Omental fat pad (tissue), 4 donors: ENCODE measurements around the gene SEMA6C. TPM values are rescaled to one million over a fixed set of nuclear protein-coding genes. Genes with fewer than 3 reads are reported as not detected.
A peak's percentile ranks its signal among the peaks of the same experiment; 100 is the strongest.

Experiments
- ATAC-seq: fragments of 150-250 bp; one replicate; pipeline ENCODE4 v1.9.1; 2016; ENCODE audit warnings: mild to moderate bottlenecking, moderate library complexity; ENCODE audit not compliant: low FRiP score
- DNase-seq: peaks from one replicate; pipeline ENCODE4 v3.0.0-alpha.2; 2019; ENCODE audit warnings: low spot score
- total RNA-seq, 4 donors: library from RNA; depleted of rRNA; stranded (reverse); fragments of >200 nt; gene quantifications; one replicate each; pipeline ENCODE4 v1.1.0, GENCODE V29; 2016
- TF ChIP-seq, protein P1 (sequence below), 3 donors: fragments of 450-650 bp; IDR thresholded peaks; one replicate each; pipeline ENCODE4 v1.5.1; 2016 to 2017; ENCODE audit warnings: antibody characterized with exemption in 3 of 3, mild to moderate bottlenecking in 3 of 3, moderate library complexity in 2 of 3

Gene SEMA6C
- total RNA-seq, 4 donors from 2014 or later = 2.6 to 25.5 (median 4.1) TPM

DNA sequence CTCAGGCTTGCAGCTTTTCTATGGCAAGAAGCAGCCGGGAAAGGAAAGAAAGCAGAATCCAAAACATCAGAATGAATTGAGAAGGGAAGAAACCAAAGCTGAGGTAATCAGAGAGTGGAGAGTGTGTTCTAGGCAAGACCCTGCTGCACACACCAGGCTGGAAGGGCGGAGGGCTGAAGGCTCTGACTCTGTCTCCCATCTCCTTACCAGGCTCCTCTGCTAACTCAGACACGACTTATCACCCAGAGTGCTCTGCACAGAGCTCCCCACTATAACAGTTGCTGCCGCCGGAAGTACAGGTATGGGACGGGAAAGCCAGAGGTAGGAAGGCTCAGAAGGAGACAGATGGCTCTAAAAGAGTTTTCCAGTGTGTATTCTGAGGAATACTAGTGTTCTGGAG lies 20.7 kb upstream of the SEMA6C start:
- DNase-seq (no peak), ATAC-seq (no peak)
- TF ChIP-seq, protein P1, sequence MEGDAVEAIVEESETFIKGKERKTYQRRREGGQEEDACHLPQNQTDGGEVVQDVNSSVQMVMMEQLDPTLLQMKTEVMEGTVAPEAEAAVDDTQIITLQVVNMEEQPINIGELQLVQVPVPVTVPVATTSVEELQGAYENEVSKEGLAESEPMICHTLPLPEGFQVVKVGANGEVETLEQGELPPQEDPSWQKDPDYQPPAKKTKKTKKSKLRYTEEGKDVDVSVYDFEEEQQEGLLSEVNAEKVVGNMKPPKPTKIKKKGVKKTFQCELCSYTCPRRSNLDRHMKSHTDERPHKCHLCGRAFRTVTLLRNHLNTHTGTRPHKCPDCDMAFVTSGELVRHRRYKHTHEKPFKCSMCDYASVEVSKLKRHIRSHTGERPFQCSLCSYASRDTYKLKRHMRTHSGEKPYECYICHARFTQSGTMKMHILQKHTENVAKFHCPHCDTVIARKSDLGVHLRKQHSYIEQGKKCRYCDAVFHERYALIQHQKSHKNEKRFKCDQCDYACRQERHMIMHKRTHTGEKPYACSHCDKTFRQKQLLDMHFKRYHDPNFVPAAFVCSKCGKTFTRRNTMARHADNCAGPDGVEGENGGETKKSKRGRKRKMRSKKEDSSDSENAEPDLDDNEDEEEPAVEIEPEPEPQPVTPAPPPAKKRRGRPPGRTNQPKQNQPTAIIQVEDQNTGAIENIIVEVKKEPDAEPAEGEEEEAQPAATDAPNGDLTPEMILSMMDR (IDR thresholded peaks at IDR 0.05) = no peak

DNA sequence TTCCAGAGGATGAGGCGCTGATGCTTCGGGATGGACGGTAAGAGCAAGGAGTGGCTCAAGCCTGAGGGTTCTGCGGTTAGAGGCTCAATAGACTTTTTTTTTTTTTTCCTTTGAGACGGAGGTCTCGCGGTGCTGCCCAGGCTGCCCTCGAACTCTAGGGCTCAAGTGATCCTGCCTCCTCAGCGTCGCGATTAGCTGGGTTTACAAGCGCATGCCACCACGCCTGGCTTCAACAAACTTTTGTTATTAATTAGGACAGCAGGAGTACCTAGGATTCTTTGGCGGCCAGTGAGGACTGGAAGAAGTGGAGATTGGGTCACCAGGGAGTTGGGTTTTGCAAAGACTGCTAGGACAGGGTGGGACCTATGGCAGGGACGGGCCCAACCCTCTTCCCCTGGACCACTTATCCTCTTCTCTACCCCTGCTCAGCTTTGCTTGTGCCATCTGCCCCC lies 20.1 kb upstream of the SEMA6C start:
- no peak for ATAC-seq
- TF ChIP-seq, protein P1 (IDR thresholded peaks at IDR 0.05) = no peak
- no peak for DNase-seq

DNA sequence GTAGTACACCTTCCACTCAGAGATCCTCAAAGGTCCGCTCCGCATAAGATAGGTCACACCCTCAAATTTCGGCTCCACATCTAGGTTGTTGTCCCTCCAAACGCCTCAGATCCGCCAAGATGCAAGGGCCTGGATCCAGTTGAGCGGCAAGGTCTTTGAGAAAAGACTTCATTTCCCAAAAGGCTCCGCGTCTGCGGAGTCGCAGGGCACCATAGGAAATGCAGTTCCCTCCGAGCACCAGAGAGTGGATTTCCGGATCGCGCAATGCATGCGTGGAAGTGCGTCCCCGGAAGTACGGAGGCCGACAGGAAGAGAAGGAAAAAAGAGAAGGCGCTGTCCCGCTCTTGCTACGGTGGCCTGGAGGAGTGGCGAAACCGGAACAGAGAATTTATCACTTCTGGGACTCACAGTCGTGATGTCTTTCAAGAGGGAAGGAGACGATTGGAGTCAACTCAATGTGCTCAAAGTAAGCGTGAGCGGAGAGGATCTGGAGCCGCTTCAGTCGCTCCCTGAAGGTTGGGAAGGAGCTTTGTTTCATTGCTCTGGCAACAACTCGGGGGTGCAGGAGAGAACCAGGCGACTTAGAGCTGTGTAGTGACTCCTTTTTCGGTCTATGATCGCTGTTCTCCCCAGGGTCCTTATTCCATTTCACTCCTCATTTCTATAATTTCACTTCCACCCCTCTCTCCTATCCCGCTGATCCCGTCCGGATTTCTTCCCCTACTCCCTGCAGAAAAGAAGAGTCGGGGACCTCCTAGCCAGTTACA lies 19.5 kb upstream of the SEMA6C start, which contains the start of the genes LYSMD1 and SCNM1:
TSS of gene LYSMD1 (minus strand) at position 165 of the 767 bp plus-strand sequence. CDS start 644 bp downstream, outside the sequence.
TSS of gene SCNM1 (plus strand) at position 407 of the 767 bp plus-strand sequence. CDS start at position 416, 9 bp downstream.
- ATAC-seq (peak; percentile 91), DNase-seq (peak; percentile 91)
- TF ChIP-seq, protein P1 (IDR thresholded peaks at IDR 0.05) = no peak

DNA sequence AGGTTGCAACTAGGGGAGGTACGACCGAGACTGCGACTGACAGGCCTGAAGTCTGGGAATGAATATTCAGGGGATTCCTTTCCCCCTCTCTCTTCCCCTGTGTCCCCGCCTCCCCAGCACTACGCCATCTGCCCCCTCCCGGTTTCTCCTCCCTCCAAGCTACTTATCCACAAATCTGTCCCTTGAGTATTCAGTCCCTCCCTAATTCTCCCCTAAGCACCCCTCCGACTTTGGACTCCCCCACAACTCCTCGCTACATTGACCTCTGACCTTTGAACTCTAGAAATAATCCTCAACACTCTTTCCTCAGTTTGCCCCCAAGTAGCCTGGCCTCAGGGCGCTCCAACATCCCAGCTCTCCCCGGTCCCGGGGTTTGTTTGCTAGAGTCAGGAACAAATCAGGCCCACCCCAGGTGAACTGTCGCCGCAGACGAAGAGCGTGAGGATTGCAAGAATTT lies 18.9 kb upstream of the SEMA6C start:
- peak; percentile 24 for ATAC-seq
- TF ChIP-seq, protein P1 (IDR thresholded peaks at IDR 0.05) = no peak

DNA sequence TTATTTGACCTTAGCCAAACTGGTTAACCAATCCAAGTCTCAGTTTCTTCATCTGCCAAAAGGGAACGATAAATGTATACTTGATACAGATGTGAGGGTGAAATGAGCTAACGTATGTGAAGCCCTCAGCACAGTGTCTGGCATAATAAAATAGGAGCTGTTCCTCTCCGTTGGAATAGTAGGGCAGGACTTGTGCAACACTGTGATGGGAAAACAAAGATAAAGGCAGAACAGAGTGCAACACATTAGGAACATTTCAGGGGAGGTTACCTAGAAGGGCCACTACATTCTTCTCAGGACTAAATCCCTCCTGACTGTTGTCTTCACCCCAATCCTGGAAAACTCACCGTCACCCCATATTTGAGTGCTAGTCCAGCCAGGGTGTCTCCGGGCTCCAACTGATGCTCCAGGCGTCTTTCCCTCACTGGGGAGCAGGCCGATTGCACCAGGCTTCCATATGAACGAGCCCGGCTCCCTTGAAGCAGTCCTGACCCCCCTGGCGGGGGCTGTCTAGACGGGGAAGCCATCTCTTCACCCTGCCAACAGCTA lies 18.4 kb upstream of the SEMA6C start:
- ATAC-seq = no peak
- TF ChIP-seq, protein P1 (IDR thresholded peaks at IDR 0.05) = no peak
- no peak for DNase-seq

More for the DNA sequence above, 18.9 kb upstream of the SEMA6C start:
- DNase-seq = no peak

DNA sequence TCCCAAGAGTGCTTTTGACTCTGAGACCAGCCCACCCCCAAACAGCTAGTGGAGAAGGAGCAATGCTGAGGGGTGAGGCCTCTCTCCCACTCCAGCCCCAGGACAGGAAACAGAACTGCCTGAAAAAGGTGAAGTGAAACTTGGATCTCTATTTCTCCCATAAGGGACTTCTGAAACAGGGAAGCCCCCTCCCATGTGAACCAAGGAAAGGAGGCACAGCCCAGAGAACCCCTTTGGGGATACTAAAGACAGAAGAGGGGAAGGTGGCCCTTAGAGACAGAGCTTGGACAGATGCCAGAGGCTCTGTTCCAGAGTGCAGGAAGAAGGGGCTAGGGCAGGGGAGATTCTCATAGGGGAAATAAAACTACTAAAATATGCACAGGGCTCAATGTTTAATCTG lies 12.9 kb upstream of the SEMA6C start:
- ATAC-seq (no peak), DNase-seq (no peak)
- TF ChIP-seq, protein P1 (IDR thresholded peaks at IDR 0.05) = no peak
